K562 (cell line): ENCODE results near the gene FHIP2A.

Experiments used
- CTCF ChIP-seq, 3 experiments: IDR thresholded peaks in 2 of 3; conservative IDR thresholded peaks in 1 of 3; 2 replicates each; pipeline ENCODE4 v1.5.1; 2011 to 2012; ENCODE audit warnings: low read length in 3 of 3, mild to moderate bottlenecking in 3 of 3, control low read depth in 2 of 3, improper control_type of control experiment in 1 of 3, inconsistent platforms in 1 of 3, low read depth in 1 of 3, mixed read lengths in 1 of 3, moderate library complexity in 1 of 3; ENCODE audit not compliant: insufficient read depth in 2 of 3
- REST ChIP-seq, 2 experiments: fragments of 450-650 bp; formaldehyde crosslinking in 1 of 2; IDR thresholded peaks; 2 replicates each; pipeline versions ENCODE4 v1.4.0 to v1.6.1; 2014 to 2020; ENCODE audit warnings: mild to moderate bottlenecking in 2 of 2, borderline replicate concordance in 1 of 2, low read depth in 1 of 2

- TF ChIP-seq REST (IDR thresholded peaks at IDR 0.05; ENCODE audit: borderline replicate concordance) (no peak), REST (CRISPR knock-in tag; IDR thresholded peaks at IDR 0.05; ENCODE audit: low read depth) (no peak), CTCF (IDR thresholded peaks at IDR 0.05 in 2 of 3, conservative IDR thresholded peaks at IDR 0.05 in 1 of 3; ENCODE audit: insufficient read depth in 2 of 3, low read depth in 1 of 3, low read length in 3 of 3) (no peak)
These were observed 14.8 kb upstream of the FHIP2A start for GRCh38 chr10:114806562-114807391.
